HG03097 (cell line): ENCODE results near the gene SCLY.
"Not testable (repeated sequence)": the region's sequence is repeated elsewhere in the genome, so short reads cannot be mapped to it uniquely, and the experiment has no call there.

Source experiments
- ATAC-seq: cut with Tn5 transposase; IDR thresholded peaks from one replicate; pipeline ENCODE4 v1.9.1; 2021; ENCODE audit not compliant: unreplicated experiment, low FRiP score

Gene SCLY

GRCh38 chr2:238060542-238061314 lies at the start of gene SCLY:
Gene SCLY, plus strand, starts transcription at chr2:238061001. Its CDS starts 54 bp downstream, at chr2:238061055.
- peak; percentile 95 for ATAC-seq

- ATAC-seq: no peak
Measured at GRCh38 chr2:238013806-238014205, 47.0 kb upstream of the SCLY start.

GRCh38 chr2:238015705-238016104 lies 45.1 kb upstream of the SCLY start:
- ATAC-seq: no peak

GRCh38 chr2:238016526-238016925 lies 44.3 kb upstream of the SCLY start:
- no peak for ATAC-seq

- ATAC-seq: no peak
Measured at GRCh38 chr2:238019962-238020361, 40.8 kb upstream of the SCLY start.

GRCh38 chr2:238020816-238021215 lies 40.0 kb upstream of the SCLY start:
- ATAC-seq: no peak

- no peak for ATAC-seq
Measured at GRCh38 chr2:238021327-238021726, 39.5 kb upstream of the SCLY start.

- ATAC-seq: no peak
Measured at GRCh38 chr2:238022594-238023157, 38.1 kb upstream of the SCLY start.

- no peak for ATAC-seq
Measured at GRCh38 chr2:238023608-238024007, 37.2 kb upstream of the SCLY start.

- no peak for ATAC-seq
Measured at GRCh38 chr2:238024986-238025385, 35.8 kb upstream of the SCLY start.

GRCh38 chr2:238025741-238026360 lies 35.0 kb upstream of the SCLY start:
- ATAC-seq: no peak

GRCh38 chr2:238027058-238027457 lies 33.7 kb upstream of the SCLY start:
- no peak for ATAC-seq

GRCh38 chr2:238027591-238028415 lies 33.0 kb upstream of the SCLY start:
- no peak for ATAC-seq

GRCh38 chr2:238029853-238030252 lies 30.9 kb upstream of the SCLY start:
- ATAC-seq: no peak

- no peak for ATAC-seq
Measured at GRCh38 chr2:238030422-238031155, 30.2 kb upstream of the SCLY start.

- no peak for ATAC-seq
Measured at GRCh38 chr2:238031751-238032150, 29.1 kb upstream of the SCLY start.

- ATAC-seq: no peak
Measured at GRCh38 chr2:238032755-238033337, 28.0 kb upstream of the SCLY start.

- ATAC-seq: not testable (repeated sequence)
Measured at GRCh38 chr2:238033991-238034390, 26.8 kb upstream of the SCLY start.

- ATAC-seq: no peak
Measured at GRCh38 chr2:238038203-238038602, 22.6 kb upstream of the SCLY start.

GRCh38 chr2:238039151-238039550 lies 21.6 kb upstream of the SCLY start:
- no peak for ATAC-seq
